HL-60 (cell line): ENCODE measurements around the gene KLHL21.

Experiments used
- DNase-seq, 2 experiments: peaks; one replicate each; pipeline ENCODE4 v3.0.0-alpha.2; 2010 to 2020; ENCODE audit warnings: low read depth in 1 of 2, low spot score in 1 of 2
- H3K27ac ChIP-seq: fragments of 250-450 bp; sonication (Bioruptor Pico); replicated peaks from 2 replicates; pipeline ENCODE4 v1.5.1; 2020; ENCODE audit warnings: mild to moderate bottlenecking, moderate library complexity
- H3K27me3 ChIP-seq: fragments of 250-450 bp; sonication (Bioruptor Pico); 2 replicates; pipeline ENCODE4 v1.5.1; 2021; ENCODE audit warnings: mild to moderate bottlenecking, moderate library complexity; ENCODE audit not compliant: insufficient read depth, poor library complexity, severe bottlenecking
- H3K4me3 ChIP-seq: replicated peaks from 2 replicates; pipeline ENCODE4 v1.5.1; 2011; ENCODE audit warnings: mild to moderate bottlenecking, control low read depth, low read length; ENCODE audit not compliant: insufficient read depth
- CTCF ChIP-seq: IDR thresholded peaks from one replicate; pipeline ENCODE4 v1.5.1; 2011; ENCODE audit warnings: low read length, control low read depth, inconsistent platforms; ENCODE audit not compliant: insufficient read depth
- GABPA ChIP-seq: IDR thresholded peaks from 2 replicates; pipeline ENCODE4 v1.6.1; 2012; ENCODE audit warnings: low read depth
- POLR2AphosphoS5 ChIP-seq: IDR thresholded peaks from 2 replicates; pipeline ENCODE4 v1.6.1; 2012; ENCODE audit warnings: low read depth
- REST ChIP-seq: IDR thresholded peaks from 2 replicates; pipeline ENCODE4 v1.6.1; 2012; ENCODE audit warnings: low read depth; ENCODE audit not compliant: insufficient replicate concordance
- SPI1 ChIP-seq: IDR thresholded peaks from 2 replicates; pipeline ENCODE4 v1.6.1; 2012; ENCODE audit warnings: low read depth, mild to moderate bottlenecking, borderline replicate concordance

KLHL21 gene

GRCh38 chr1:6585841-6586240 lies 16.8 kb downstream of the KLHL21 start:
- Histone ChIP-seq H3K27ac (no peak overlapping the region), H3K4me3 (no peak overlapping the region), H3K27me3 (no peaks in the 10 kb centered on the region)
- no peak for DNase-seq
- no peak for TF ChIP-seq REST
- TF ChIP-seq CTCF: no peak
- no peak for TF ChIP-seq SPI1
- TF ChIP-seq POLR2AphosphoS5: no peak
- TF ChIP-seq GABPA: no peak

GRCh38 chr1:6585081-6585722 lies 17.5 kb downstream of the KLHL21 start:
- peak in 1 of 2 experiments; percentile 41 for DNase-seq
- H3K27ac ChIP-seq: no peak overlapping the region
- TF ChIP-seq GABPA: no peak
- TF ChIP-seq SPI1: no peak
- no peak for TF ChIP-seq CTCF
- no peak for TF ChIP-seq REST
- no peak for TF ChIP-seq POLR2AphosphoS5

GRCh38 chr1:6584126-6585080 lies 18.3 kb downstream of the KLHL21 start:
- TF ChIP-seq GABPA (no peak), SPI1 (peak; percentile 67)
- Histone ChIP-seq H3K27me3 (no peaks in the 10 kb centered on the region), H3K27ac (no peak overlapping the region), H3K4me3 (no peak overlapping the region)
- peak in 1 of 2 experiments; percentile 27 for DNase-seq

More at GRCh38 chr1:6585081-6585722, 17.5 kb downstream of the KLHL21 start:
- no peak overlapping the region for H3K4me3 ChIP-seq
- no peaks in the 10 kb centered on the region for H3K27me3 ChIP-seq

- no peak for DNase-seq
Observed at GRCh38 chr1:6582370-6582769, 20.3 kb downstream of the KLHL21 start.

More at GRCh38 chr1:6582370-6582769, 20.3 kb downstream of the KLHL21 start:
- H3K27ac ChIP-seq: peak overlapping the region; percentile 89
- no peaks in the 10 kb centered on the region for H3K27me3 ChIP-seq
- TF ChIP-seq REST (no peak), POLR2AphosphoS5 (no peak; the same call in 1 of the 2 replicates), SPI1 (no peak), CTCF (no peak), GABPA (no peak)
- peak overlapping the region; percentile 26 for H3K4me3 ChIP-seq
